K562 (cell line): Measurements from ENCODE around the gene SLC49A3. TPM values are rescaled to one million over a fixed set of nuclear protein-coding genes. Genes with fewer than 3 reads are reported as not detected.

Source experiments
- BMI1 ChIP-seq: fragments of 150-350 bp; IDR thresholded peaks from 2 replicates; pipeline ENCODE4 v1.6.1; 2014; ENCODE audit warnings: low read length
- HINFP ChIP-seq: fragments of 450-650 bp; conservative IDR thresholded peaks from 2 replicates; pipeline ENCODE4 v1.6.1; 2016; ENCODE audit warnings: missing genetic modification characterization, low read depth, mild to moderate bottlenecking, control low read depth, missing compliant biosample characterization
- IRF9 ChIP-seq: fragments of 450-650 bp; IDR thresholded peaks from 2 replicates; pipeline ENCODE4 v1.6.1; 2016; ENCODE audit warnings: missing biosample characterization, missing genetic modification characterization
- NCOA1 ChIP-seq: fragments of 450-650 bp; IDR thresholded peaks from 2 replicates; pipeline ENCODE4 v1.6.1; 2016; ENCODE audit warnings: low read depth
- NFIC ChIP-seq: fragments of 450-650 bp; IDR thresholded peaks from 2 replicates; pipeline ENCODE4 v1.6.1; 2017; ENCODE audit warnings: mild to moderate bottlenecking, inconsistent platforms
- POLR3A ChIP-seq: IDR thresholded peaks from 2 replicates; pipeline ENCODE4 v1.6.1; 2011; ENCODE audit warnings: borderline replicate concordance, mild to moderate bottlenecking, moderate library complexity; ENCODE audit not compliant: insufficient read length, insufficient read depth; ENCODE audit errors: extremely low read depth
- RB1 ChIP-seq: fragments of 450-650 bp; IDR thresholded peaks from 2 replicates; pipeline ENCODE4 v1.6.1; 2017; ENCODE audit warnings: low read depth, mild to moderate bottlenecking
- SAP30 ChIP-seq: fragments of 200-600 bp; sonication (generic); IDR thresholded peaks from 2 replicates; pipeline ENCODE4 v1.6.1; 2012; ENCODE audit warnings: borderline replicate concordance, low read depth, mild to moderate bottlenecking, moderate library complexity, low read length, control low read depth, inconsistent platforms; ENCODE audit not compliant: insufficient read depth, poor library complexity, severe bottlenecking
- SOX6 ChIP-seq: fragments of 450-650 bp; IDR thresholded peaks from 2 replicates; pipeline ENCODE4 v1.6.1; 2014; ENCODE audit warnings: mild to moderate bottlenecking
- STAT6 ChIP-seq: sonication (generic); formaldehyde crosslinking; IDR thresholded peaks from 2 replicates; pipeline ENCODE4 v1.8.1; 2023; ENCODE audit warnings: mild to moderate bottlenecking, missing genetic modification reagents
- TCF7 ChIP-seq: sonication (generic); IDR thresholded peaks from 2 replicates; pipeline ENCODE4 v1.6.1; 2016; ENCODE audit warnings: antibody characterized with exemption, borderline replicate concordance
- U2AF1 ChIP-seq: fragments of 200-400 bp; formaldehyde crosslinking; optimal IDR thresholded peaks from 2 replicates; pipeline ENCODE3; 2017; ENCODE audit warnings: mild to moderate bottlenecking, low read depth, low read length, moderate library complexity
- ZFX ChIP-seq: sonication (generic); formaldehyde crosslinking; IDR thresholded peaks from 2 replicates; pipeline ENCODE4 v1.8.0; 2022; ENCODE audit warnings: mild to moderate bottlenecking, missing genetic modification reagents, moderate library complexity
- ZNF316 ChIP-seq: fragments of 450-650 bp; IDR thresholded peaks from 2 replicates; pipeline ENCODE4 v1.6.1; 2016
- ZNF407 ChIP-seq: fragments of 450-650 bp; IDR thresholded peaks from 2 replicates; pipeline ENCODE4 v1.6.1; 2016; ENCODE audit warnings: low read depth
- polyA plus RNA-seq, 8 experiments: library from polyadenylated mRNA; depleted of rRNA in 4 of 8; stranded (reverse) in 5 of 8; unstranded in 3 of 8; fragments of >200 nt; fragmentation: Nextera tagmentation in 2 of 8; fragmentation: Illumina TruSeq in 1 of 8; extraction: Ambion mirVana in 2 of 8; extraction: Trizol in 1 of 8; gene quantifications; 2 replicates each; pipeline versions ENCODE4 v1.2.1 to v1.2.3, GENCODE V29; 2011 to 2014; ENCODE audit warnings: inconsistent platforms in 1 of 8, missing spikeins in 1 of 8
- total RNA-seq, 7 experiments: library from RNA; depleted of rRNA in 6 of 7; stranded (reverse); fragments of >200 nt in 6 of 7; fragmentation: Illumina TruSeq in 2 of 7; extraction: Trizol in 2 of 7; gene quantifications; 2 replicates each; pipeline versions ENCODE4 v1.2.1 to v1.2.3, GENCODE V29; 2011 to 2021; ENCODE audit warnings: low replicate concordance in 1 of 7

The SLC49A3 gene
- total and polyA plus RNA-seq, 9 of the 15 experiments (the other 6 are each of a cell fraction or from before 2014, with no cell fraction given): 0.24 to 0.41 TPM; not detected in 7

GRCh38 chr4:680928-681645, 7.9 kb downstream of the SLC49A3 start (continued):
- TF ChIP-seq POLR3A (no peak), HINFP (tag) (no peak), TCF7 (no peak), IRF9 (no peak), ZNF407 (no peak), ZNF316 (no peak), RB1 (no peak), NFIC (no peak), STAT6 (CRISPR knock-in tag) (no peak), U2AF1 (no peak), NCOA1 (no peak), SOX6 (no peak), BMI1 (no peak), ZFX (no peak), SAP30 (peak; percentile 74)
